Osteocyte (in vitro differentiated cells): ENCODE data around the gene MEIS2. TPM values are rescaled to one million over a fixed set of nuclear protein-coding genes. Genes with fewer than 3 reads are reported as not detected.

Experiments used
- DNase-seq: peaks from one replicate; pipeline ENCODE4 v3.0.0; 2021; ENCODE audit warnings: mixed read lengths; ENCODE audit not compliant: unreplicated experiment; ENCODE audit errors: extremely low spot score
- H3K27ac Mint-ChIP-seq: one replicate; pipeline ENCODE4 v1.8.0; 2021; ENCODE audit warnings: mild to moderate bottlenecking, mixed read lengths; ENCODE audit not compliant: unreplicated experiment
- H3K27me3 Mint-ChIP-seq: one replicate; pipeline ENCODE4 v1.8.0; 2021; ENCODE audit warnings: mixed read lengths; ENCODE audit not compliant: unreplicated experiment
- H3K36me3 Mint-ChIP-seq: one replicate; pipeline ENCODE4 v1.8.0; 2021; ENCODE audit warnings: mixed read lengths; ENCODE audit not compliant: unreplicated experiment
- H3K4me1 Mint-ChIP-seq: one replicate; pipeline ENCODE4 v1.8.0; 2021; ENCODE audit warnings: mixed read lengths; ENCODE audit not compliant: unreplicated experiment
- H3K4me3 Mint-ChIP-seq: one replicate; pipeline ENCODE4 v1.8.0; 2021; ENCODE audit warnings: mild to moderate bottlenecking, moderate library complexity, mixed read lengths; ENCODE audit not compliant: unreplicated experiment
- H3K9me3 Mint-ChIP-seq: one replicate; pipeline ENCODE4 v1.8.0; 2021; ENCODE audit warnings: mixed read lengths; ENCODE audit not compliant: unreplicated experiment
- CTCF ChIP-seq: fragments of 200-600 bp; sonication (generic); IDR thresholded peaks from 2 replicates; pipeline ENCODE4 v1.5.0; 2021; ENCODE audit warnings: antibody characterized with exemption, mild to moderate bottlenecking, moderate library complexity
- total RNA-seq: library from RNA; stranded (reverse); gene quantifications from 2 replicates; pipeline ENCODE4 v1.2.1, GENCODE V29; 2021

MEIS2 gene
- total RNA-seq, 1 donor from 2014 or later: 79.9 TPM

DNA sequence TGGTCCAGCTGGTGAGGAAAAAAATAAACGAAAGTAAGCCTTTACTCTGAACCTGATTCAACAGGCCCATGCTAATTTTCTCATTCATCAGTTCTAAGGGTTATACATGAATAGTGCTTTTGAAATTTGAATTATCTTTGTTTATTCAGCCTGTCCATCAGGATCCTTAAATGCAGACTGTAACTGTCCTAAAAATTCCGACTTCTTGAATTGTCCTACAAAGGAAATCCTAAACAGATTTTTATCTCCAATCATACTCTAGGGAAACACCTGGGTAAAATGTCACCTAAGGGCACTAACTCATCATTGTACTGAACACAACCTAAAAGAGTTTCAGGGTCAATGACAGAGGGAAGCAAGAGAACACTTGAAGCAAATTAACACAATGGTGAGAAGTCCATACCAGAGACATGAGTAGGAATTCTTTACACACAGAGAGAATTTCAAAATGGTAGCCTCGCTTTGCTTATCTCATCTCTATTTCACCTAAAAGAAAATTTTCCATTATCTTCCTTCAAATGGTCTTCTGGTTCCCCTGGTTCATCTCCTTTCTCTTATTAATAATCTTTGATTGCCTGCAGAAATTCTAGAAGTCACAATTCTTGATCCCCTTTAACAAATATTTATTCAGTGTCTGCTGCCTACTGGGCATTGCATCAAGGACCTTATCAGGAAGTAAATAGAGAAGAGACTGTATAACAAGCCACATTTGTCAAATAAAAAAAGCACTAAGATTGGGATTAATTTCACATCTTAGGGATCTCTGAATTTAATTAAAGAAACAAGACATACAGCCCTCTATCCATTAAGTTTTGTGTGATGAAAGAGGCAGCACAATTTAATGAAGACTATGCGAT is 182.7 kb downstream of the MEIS2 start:
- no peak overlapping the region for H3K27ac Mint-ChIP-seq

DNA sequence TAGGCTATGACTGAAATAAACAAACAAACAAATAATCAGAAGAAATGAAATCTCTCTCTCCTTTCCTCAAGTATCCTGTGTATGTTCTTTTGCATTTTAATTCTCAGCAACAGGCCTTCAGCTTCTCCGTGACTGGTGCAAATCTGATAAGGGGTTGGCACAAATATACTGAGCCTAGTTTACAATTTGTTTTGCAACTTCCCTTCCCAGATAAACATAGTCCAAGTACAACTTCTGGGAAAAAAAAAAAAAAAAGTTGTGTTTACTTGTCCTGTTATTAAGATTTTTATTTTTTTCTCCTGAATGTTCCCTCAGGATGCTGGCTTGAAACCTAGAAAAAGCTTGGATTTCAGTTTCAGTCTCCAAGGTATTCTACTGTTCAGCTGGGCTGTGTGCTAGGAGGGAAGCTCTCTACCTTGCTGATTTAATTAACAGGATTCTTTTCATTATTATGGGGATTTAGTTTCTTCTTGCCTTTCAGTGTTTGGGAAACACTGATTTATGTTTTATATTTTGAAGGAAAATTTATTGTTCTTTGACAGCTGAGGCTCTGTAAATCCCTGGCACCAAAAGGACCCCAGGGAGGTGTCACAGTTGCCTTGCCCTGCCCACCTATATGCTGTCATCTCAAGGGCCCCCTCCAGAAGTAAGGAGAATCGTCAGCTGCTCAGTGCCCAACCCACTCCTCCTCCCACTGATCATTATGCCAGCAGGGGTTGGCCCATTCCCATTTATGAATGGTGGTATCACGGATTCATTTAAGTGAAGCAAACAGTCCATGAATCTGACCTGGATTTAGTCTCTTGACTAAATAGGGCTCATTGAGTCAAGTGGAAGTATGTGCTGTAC is 185.2 kb downstream of the MEIS2 start:
- Mint-ChIP-seq H3K27ac (no peak overlapping the region), H3K27me3 (no peaks in the 10 kb centered on the region), H3K36me3 (peaks cover 21% of the 10 kb centered on the region), H3K9me3 (no peaks in the 10 kb centered on the region), H3K4me3 (no peak overlapping the region), H3K4me1 (peaks cover 8% of the 10 kb centered on the region)
- TF ChIP-seq CTCF: no peak
- DNase-seq: no peak

More for the DNA sequence above, 182.7 kb downstream of the MEIS2 start:
- DNase-seq: no peak
- no peak overlapping the region for H3K4me3 Mint-ChIP-seq
- peaks cover 8% of the 10 kb centered on the region for H3K4me1 Mint-ChIP-seq
- no peak for TF ChIP-seq CTCF
- H3K9me3 Mint-ChIP-seq: no peaks in the 10 kb centered on the region
- peaks cover 35% of the 10 kb centered on the region for H3K36me3 Mint-ChIP-seq
- no peaks in the 10 kb centered on the region for H3K27me3 Mint-ChIP-seq

- Mint-ChIP-seq H3K4me3 (no peak overlapping the region), H3K27ac (no peak overlapping the region), H3K27me3 (no peaks in the 10 kb centered on the region), H3K9me3 (no peaks in the 10 kb centered on the region), H3K36me3 (peaks cover 23% of the 10 kb centered on the region), H3K4me1 (peaks cover 8% of the 10 kb centered on the region)
- TF ChIP-seq CTCF: no peak
- no peak for DNase-seq
These were observed 185.9 kb downstream of the MEIS2 start for GRCh38 chr15:36914466-36914865.

- no peak for DNase-seq
- Mint-ChIP-seq H3K36me3 (peaks cover 13% of the 10 kb centered on the region), H3K9me3 (no peaks in the 10 kb centered on the region), H3K27me3 (no peaks in the 10 kb centered on the region), H3K27ac (no peak overlapping the region), H3K4me1 (peaks cover 8% of the 10 kb centered on the region), H3K4me3 (no peak overlapping the region)
- TF ChIP-seq CTCF: no peak
These were observed 188.0 kb downstream of the MEIS2 start for GRCh38 chr15:36912311-36912712.
